H9 (cell line): Measurements from ENCODE around the gene TMBIM6. TPM values are rescaled to one million over a fixed set of nuclear protein-coding genes. Genes with fewer than 3 reads are reported as not detected.
"Not testable (repeated sequence)": the region's sequence is repeated elsewhere in the genome, so short reads cannot be mapped to it uniquely, and the experiment has no call there.

Experiments
- DNase-seq: peaks from one replicate; pipeline ENCODE4 v3.0.0-alpha.2; 2017
- H2AFZ ChIP-seq: one replicate; pipeline ENCODE4 v1.6.1; 2013; ENCODE audit warnings: mild to moderate bottlenecking, low read length, control low read depth, moderate library complexity
- H2AK5ac ChIP-seq: 2 replicates; pipeline ENCODE4 v1.6.1; 2013; ENCODE audit warnings: low read length, control low read depth, mixed read lengths; ENCODE audit not compliant: insufficient read length
- H2BK120ac ChIP-seq: one replicate; pipeline ENCODE4 v1.6.1; 2013; ENCODE audit warnings: low read depth, mild to moderate bottlenecking, low read length, control low read depth, inconsistent platforms; ENCODE audit not compliant: poor library complexity, severe bottlenecking
- H2BK12ac ChIP-seq: 2 replicates; pipeline ENCODE4 v1.6.1; 2013; ENCODE audit warnings: low read length, control low read depth, mixed read lengths, low read depth; ENCODE audit not compliant: insufficient read length
- H2BK15ac ChIP-seq: 2 replicates; pipeline ENCODE4 v1.6.1; 2013; ENCODE audit warnings: low read depth, low read length, control low read depth
- H2BK20ac ChIP-seq: one replicate; pipeline ENCODE4 v1.6.1; 2013; ENCODE audit warnings: low read depth, mild to moderate bottlenecking, low read length, control low read depth, inconsistent platforms; ENCODE audit not compliant: poor library complexity, severe bottlenecking
- H2BK5ac ChIP-seq: 2 replicates; pipeline ENCODE4 v1.6.1; 2013; ENCODE audit warnings: low read length, control low read depth, mixed read lengths; ENCODE audit not compliant: insufficient read length
- H3K14ac ChIP-seq: 2 replicates; pipeline ENCODE4 v1.6.1; 2013; ENCODE audit warnings: low read length, control low read depth; ENCODE audit not compliant: insufficient read depth
- H3K18ac ChIP-seq: 2 replicates; pipeline ENCODE4 v1.6.1; 2013; ENCODE audit warnings: low read depth, mild to moderate bottlenecking, mixed read lengths, low read length, control low read depth; ENCODE audit not compliant: insufficient read length
- H3K23ac ChIP-seq: 2 replicates; pipeline ENCODE4 v1.6.1; 2013; ENCODE audit warnings: low read length, control low read depth, mixed read lengths, low read depth; ENCODE audit not compliant: insufficient read length
- H3K23me2 ChIP-seq: 2 replicates; pipeline ENCODE4 v1.6.1; 2013; ENCODE audit warnings: low read depth, mild to moderate bottlenecking, mixed read lengths, low read length, control low read depth; ENCODE audit not compliant: insufficient read length, poor library complexity, severe bottlenecking
- H3K27ac ChIP-seq: 2 replicates; pipeline ENCODE4 v1.5.1; 2013; ENCODE audit warnings: low read length, control low read depth, mixed read lengths, low read depth; ENCODE audit not compliant: insufficient read length
- H3K27me3 ChIP-seq: 2 replicates; pipeline ENCODE4 v1.6.1; 2013; ENCODE audit warnings: low read length, control low read depth, inconsistent platforms; ENCODE audit not compliant: insufficient read depth
- H3K4ac ChIP-seq: 2 replicates; pipeline ENCODE4 v1.6.1; 2013; ENCODE audit warnings: low read depth, mild to moderate bottlenecking, control low read depth, inconsistent platforms, low read length, moderate library complexity
- H3K4me1 ChIP-seq: 2 replicates; pipeline ENCODE4 v1.6.1; 2013; ENCODE audit warnings: low read length, control low read depth, inconsistent platforms; ENCODE audit not compliant: insufficient read depth
- H3K4me2 ChIP-seq: 2 replicates; pipeline ENCODE4 v1.6.1; 2013; ENCODE audit warnings: low read length, control low read depth, mixed read lengths; ENCODE audit not compliant: insufficient read length, insufficient read depth
- H3K56ac ChIP-seq: 2 replicates; pipeline ENCODE4 v1.6.1; 2013; ENCODE audit warnings: low read depth, mild to moderate bottlenecking, mixed read lengths, low read length, control low read depth; ENCODE audit not compliant: insufficient read length
- H3K79me1 ChIP-seq: 2 replicates; pipeline ENCODE4 v1.6.1; 2013; ENCODE audit warnings: low read depth, mild to moderate bottlenecking, moderate library complexity, low read length, control low read depth, inconsistent platforms; ENCODE audit not compliant: insufficient read depth, poor library complexity, severe bottlenecking
- H3K79me2 ChIP-seq: 2 replicates; pipeline ENCODE4 v1.6.1; 2013; ENCODE audit warnings: low read length, control low read depth, inconsistent platforms; ENCODE audit not compliant: insufficient read depth
- H3K9ac ChIP-seq: 2 replicates; pipeline ENCODE4 v1.6.1; 2013; ENCODE audit warnings: low read length, control low read depth, mixed read lengths; ENCODE audit not compliant: insufficient read length; ENCODE audit errors: extremely low read depth
- H3K9me3 ChIP-seq: one replicate; pipeline ENCODE4 v1.6.1; 2013; ENCODE audit warnings: low read depth, low read length, inconsistent platforms; ENCODE audit not compliant: control insufficient read depth
- H3T11ph ChIP-seq: one replicate; pipeline ENCODE4 v1.6.1; 2013; ENCODE audit warnings: mild to moderate bottlenecking, low read length, control low read depth, inconsistent platforms
- H4K20me1 ChIP-seq: one replicate; pipeline ENCODE4 v1.6.1; 2013; ENCODE audit not compliant: control insufficient read depth, insufficient read length, insufficient read depth
- H4K5ac ChIP-seq: 2 replicates; pipeline ENCODE4 v1.6.1; 2013; ENCODE audit warnings: low read depth, mild to moderate bottlenecking, mixed read lengths, low read length, control low read depth; ENCODE audit not compliant: insufficient read length
- H4K8ac ChIP-seq: replicated peaks from 2 replicates; pipeline ENCODE4 v1.6.1; 2013; ENCODE audit warnings: low read length, control low read depth, mixed read lengths, low read depth; ENCODE audit not compliant: insufficient read length
- H4K91ac ChIP-seq: 2 replicates; pipeline ENCODE4 v1.6.1; 2013; ENCODE audit warnings: low read depth, mild to moderate bottlenecking, moderate library complexity, mixed read lengths, low read length, control low read depth; ENCODE audit not compliant: insufficient read length
- H3K27ac Mint-ChIP-seq, 3 experiments: 2 replicates in 2 of 3; 3 replicates in 1 of 3; pipeline ENCODE4 v1.8.0; 2020 to 2021; ENCODE audit warnings: mixed read lengths in 3 of 3, mild to moderate bottlenecking in 1 of 3, moderate library complexity in 1 of 3
- H3K27me3 Mint-ChIP-seq: 2 replicates; pipeline ENCODE4 v1.8.0; 2021; ENCODE audit warnings: low read depth, mild to moderate bottlenecking, moderate library complexity, mixed read lengths
- H3K36me3 Mint-ChIP-seq, 3 experiments: 2 replicates in 2 of 3; 3 replicates in 1 of 3; pipeline ENCODE4 v1.8.0; 2020 to 2021; ENCODE audit warnings: low read depth in 3 of 3, mixed read lengths in 3 of 3; ENCODE audit not compliant: insufficient read depth in 1 of 3
- H3K4me1 Mint-ChIP-seq, 2 experiments: 2 replicates each; pipeline ENCODE4 v1.8.0; 2020; ENCODE audit warnings: mixed read lengths in 2 of 2
- H3K4me3 Mint-ChIP-seq, 2 experiments: 2 replicates in 1 of 2; 3 replicates in 1 of 2; pipeline ENCODE4 v1.8.0; 2020 to 2021; ENCODE audit warnings: mild to moderate bottlenecking in 2 of 2, mixed read lengths in 2 of 2, moderate library complexity in 1 of 2
- H3K9me3 Mint-ChIP-seq, 2 experiments: 2 replicates in 1 of 2; 3 replicates in 1 of 2; pipeline ENCODE4 v1.8.0; 2020; ENCODE audit warnings: mild to moderate bottlenecking in 2 of 2, mixed read lengths in 2 of 2, moderate library complexity in 1 of 2
- CTCF ChIP-seq: fragments of 200-600 bp; sonication (generic); conservative IDR thresholded peaks from 3 replicates; pipeline ENCODE4 v1.8.0; 2021; ENCODE audit warnings: antibody characterized with exemption, mild to moderate bottlenecking
- WGBS: extraction: QIAGEN DNeasy Blood & Tissue Kit; methylation state at CpG from one replicate; pipeline ENCODE4 v1.1.7; 2013; ENCODE audit warnings: missing lambda C conversion rate, low lambda C conversion rate, mixed read lengths; ENCODE audit not compliant: insufficient read length; ENCODE audit errors: extremely low coverage; 5-methylcytosine and 5-hydroxymethylcytosine counted together
- total RNA-seq: library from RNA; stranded (reverse); gene quantifications from 2 replicates; pipeline ENCODE4 v1.2.1, GENCODE V29; 2021

TMBIM6 gene
- total RNA-seq, 1 experiment from 2014 or later, result 362 TPM

GRCh38 chr12:49733219-49734017 lies 7.9 kb upstream of the TMBIM6 start:
- no peak overlapping the region for H4K8ac ChIP-seq

DNA sequence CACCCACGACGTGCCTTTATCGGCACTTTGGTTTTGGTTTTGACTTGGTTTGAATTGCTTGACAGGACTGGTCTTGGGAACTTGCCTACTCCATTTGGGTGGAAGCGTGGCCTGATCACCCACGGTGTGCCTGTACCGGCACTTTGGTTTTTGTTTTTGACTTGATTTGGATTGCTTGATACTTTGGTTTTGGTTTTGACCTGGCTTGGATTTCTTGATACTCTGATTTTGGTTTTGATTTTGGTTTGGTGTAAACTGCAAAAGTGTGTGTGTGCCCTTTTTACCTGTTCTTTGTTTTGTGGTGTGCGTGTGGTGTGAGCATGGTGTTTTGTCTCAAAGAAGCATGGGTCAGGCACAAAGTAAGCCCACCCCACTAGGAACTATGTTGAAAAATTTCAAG lies 6.5 kb upstream of the TMBIM6 start:
- peaks cover 13% of the 10 kb centered on the region for H3K27me3 Mint-ChIP-seq
- H3K79me2 ChIP-seq, result not testable (repeated sequence)
- WGBS, result no CpG with 5 or more reads among the region's 7 CpGs

More at GRCh38 chr12:49733219-49734017, 7.9 kb upstream of the TMBIM6 start:
- H3K27ac ChIP-seq, result no peak overlapping the region
- H3K79me2 ChIP-seq, result no peaks in the 10 kb centered on the region
- no peak overlapping the region for H2BK5ac ChIP-seq
- no peaks in the 10 kb centered on the region for H3K4me1 Mint-ChIP-seq
- H3T11ph ChIP-seq, result no peak overlapping the region
- no peak overlapping the region for H2BK15ac ChIP-seq
- no peak overlapping the region for H2BK12ac ChIP-seq
- H3K9ac ChIP-seq, result no peak overlapping the region
- no peaks in the 10 kb centered on the region for H3K23me2 ChIP-seq
- no peak overlapping the region for H3K14ac ChIP-seq
- H3K79me1 ChIP-seq, result no peaks in the 10 kb centered on the region
- peaks cover 3 to 9% (median 5%) of the 10 kb centered on the region in 3 experiments; a peak in 6 of 7 replicates for H3K36me3 Mint-ChIP-seq
- peak; percentile 64 for DNase-seq
- H3K27ac Mint-ChIP-seq, result no peak overlapping the region
- no peak overlapping the region for H3K4me2 ChIP-seq
- H3K4me1 ChIP-seq, result no peaks in the 10 kb centered on the region
- H3K9me3 Mint-ChIP-seq, result peaks cover 18% of the 10 kb centered on the region in 2 experiments
- peak; percentile 53; the same call in 2 of the 3 replicates for TF ChIP-seq CTCF
- no peaks in the 10 kb centered on the region for H3K9me3 ChIP-seq
- no peak overlapping the region for H2AK5ac ChIP-seq
- H3K4ac ChIP-seq, result no peak overlapping the region
- no peak overlapping the region for H3K4me3 Mint-ChIP-seq
- no peak overlapping the region for H3K23ac ChIP-seq
- no peaks in the 10 kb centered on the region; the same call in 1 of the 2 replicates for H3K27me3 ChIP-seq
- H4K20me1 ChIP-seq, result no peaks in the 10 kb centered on the region
- no CpG with 5 or more reads among the region's 10 CpGs for WGBS
- no peak overlapping the region for H3K18ac ChIP-seq
- peaks cover 13% of the 10 kb centered on the region for H3K27me3 Mint-ChIP-seq
- no peak overlapping the region for H4K5ac ChIP-seq
- H3K56ac ChIP-seq, result no peak overlapping the region
- no peak overlapping the region for H2BK120ac ChIP-seq
- no peak overlapping the region for H4K91ac ChIP-seq
- H2AFZ ChIP-seq, result no peak overlapping the region
- H2BK20ac ChIP-seq, result no peak overlapping the region

More for the DNA sequence above, 6.5 kb upstream of the TMBIM6 start:
- not testable (repeated sequence) for H3T11ph ChIP-seq, H3K14ac ChIP-seq, H3K18ac ChIP-seq, H4K91ac ChIP-seq, H3K27ac ChIP-seq, DNase-seq, H2BK20ac ChIP-seq, H3K36me3 Mint-ChIP-seq, H2BK12ac ChIP-seq, H3K9ac ChIP-seq, H3K56ac ChIP-seq, H3K23me2 ChIP-seq, H2AK5ac ChIP-seq, H3K4me1 Mint-ChIP-seq, H2AFZ ChIP-seq, H3K4me1 ChIP-seq, H2BK5ac ChIP-seq, H2BK120ac ChIP-seq, H3K9me3 ChIP-seq, H3K23ac ChIP-seq, H3K4me3 Mint-ChIP-seq, H3K4ac ChIP-seq, H4K8ac ChIP-seq, H3K27me3 ChIP-seq, H2BK15ac ChIP-seq, H4K5ac ChIP-seq, H3K4me2 ChIP-seq, H3K27ac Mint-ChIP-seq, H4K20me1 ChIP-seq, H3K79me1 ChIP-seq
- peaks cover 18% of the 10 kb centered on the region in 2 experiments for H3K9me3 Mint-ChIP-seq
